Hematopoietic multipotent progenitor cell treated with erythropoietin and hydrocortisone succinate and interleukin-3 and kit ligand, for 6 days (in vitro differentiated cells): ENCODE data around the gene RIMS3.

ENCODE experiments used
- DNase-seq: peaks from one replicate; pipeline ENCODE4 v3.0.0-alpha.2; 2015

RIMS3 gene

GRCh38 chr1:40628903-40629292, 36.6 kb downstream of the RIMS3 start:
- no peak for DNase-seq

- no peak for DNase-seq
Observed at GRCh38 chr1:40627987-40628902, 37.2 kb downstream of the RIMS3 start.

- no peak for DNase-seq
Observed at GRCh38 chr1:40626383-40626770, 39.1 kb downstream of the RIMS3 start.

GRCh38 chr1:40625476-40626382, 39.8 kb downstream of the RIMS3 start:
- DNase-seq = no peak

GRCh38 chr1:40625076-40625475, 40.4 kb downstream of the RIMS3 start:
- DNase-seq = peak; percentile 78

GRCh38 chr1:40622936-40623629, 42.4 kb downstream of the RIMS3 start:
- no peak for DNase-seq

- DNase-seq = no peak
Observed at GRCh38 chr1:40621821-40622450, 43.5 kb downstream of the RIMS3 start.

GRCh38 chr1:40620586-40621210, 44.8 kb downstream of the RIMS3 start:
- DNase-seq = no peak

GRCh38 chr1:40620150-40620549, 45.3 kb downstream of the RIMS3 start:
- DNase-seq = no peak

GRCh38 chr1:40618108-40618507, 47.4 kb downstream of the RIMS3 start:
- no peak for DNase-seq

GRCh38 chr1:40612345-40612831, 53.1 kb downstream of the RIMS3 start:
- DNase-seq = peak; percentile 89

GRCh38 chr1:40610156-40610555, 55.3 kb downstream of the RIMS3 start:
- DNase-seq = no peak

- no peak for DNase-seq
Observed at GRCh38 chr1:40607921-40608320, 57.6 kb downstream of the RIMS3 start.

GRCh38 chr1:40606978-40607377, 58.5 kb downstream of the RIMS3 start:
- DNase-seq = no peak

GRCh38 chr1:40606194-40606593, 59.3 kb downstream of the RIMS3 start:
- no peak for DNase-seq

GRCh38 chr1:40599926-40600325, 65.6 kb downstream of the RIMS3 start:
- DNase-seq = no peak

GRCh38 chr1:40595623-40596022, 69.9 kb downstream of the RIMS3 start:
- DNase-seq = no peak

- DNase-seq = no peak
Observed at GRCh38 chr1:40594187-40594531, 71.3 kb downstream of the RIMS3 start.

GRCh38 chr1:40593449-40594186, 71.9 kb downstream of the RIMS3 start:
- DNase-seq = peak; percentile 14

GRCh38 chr1:40592107-40592803, 73.2 kb downstream of the RIMS3 start:
- DNase-seq = peak; percentile 72

GRCh38 chr1:40588586-40588985, 76.9 kb downstream of the RIMS3 start:
- DNase-seq = no peak
